Medulla oblongata (tissue), 1 donor: ENCODE data around the gene ATP9B.

Source experiments
- DNase-seq: peaks from one replicate; pipeline ENCODE4 v3.0.0-alpha.2; 2015; ENCODE audit errors: extremely low spot score

The ATP9B gene

GRCh38 chr18:79199691-79200374 lies 130.6 kb downstream of the ATP9B start:
- DNase-seq: no peak

GRCh38 chr18:79200546-79201268 lies 131.5 kb downstream of the ATP9B start:
- peak; percentile 68 for DNase-seq

DNA sequence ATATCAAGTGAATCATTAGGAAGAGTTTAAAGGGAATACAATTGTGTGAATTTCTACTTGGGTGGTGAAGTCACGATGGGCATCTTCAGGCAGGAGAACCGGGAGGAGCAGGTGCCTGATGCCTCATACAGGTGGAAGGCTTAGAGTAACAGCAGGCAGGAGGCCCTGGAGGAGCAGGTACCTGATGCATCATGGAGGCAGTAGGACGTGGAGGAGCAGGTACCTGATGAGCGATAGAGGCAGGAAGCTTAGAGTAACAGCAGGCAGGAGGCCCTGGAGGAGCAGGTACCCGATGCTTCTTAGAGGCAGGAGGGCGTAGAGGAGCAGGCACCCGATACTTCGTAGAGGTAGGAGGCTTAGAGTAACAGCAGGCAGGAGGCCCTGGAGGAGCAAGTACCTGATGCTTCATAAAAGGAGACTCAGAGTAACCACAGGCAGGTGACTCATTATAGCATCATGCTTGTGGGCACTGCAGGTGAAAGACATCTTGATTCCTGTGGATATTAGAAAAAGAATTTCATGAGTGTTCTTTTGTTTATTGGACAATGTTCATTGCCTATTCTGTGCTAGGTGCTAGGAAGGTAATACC lies 133.9 kb downstream of the ATP9B start:
- DNase-seq: no peak

DNA sequence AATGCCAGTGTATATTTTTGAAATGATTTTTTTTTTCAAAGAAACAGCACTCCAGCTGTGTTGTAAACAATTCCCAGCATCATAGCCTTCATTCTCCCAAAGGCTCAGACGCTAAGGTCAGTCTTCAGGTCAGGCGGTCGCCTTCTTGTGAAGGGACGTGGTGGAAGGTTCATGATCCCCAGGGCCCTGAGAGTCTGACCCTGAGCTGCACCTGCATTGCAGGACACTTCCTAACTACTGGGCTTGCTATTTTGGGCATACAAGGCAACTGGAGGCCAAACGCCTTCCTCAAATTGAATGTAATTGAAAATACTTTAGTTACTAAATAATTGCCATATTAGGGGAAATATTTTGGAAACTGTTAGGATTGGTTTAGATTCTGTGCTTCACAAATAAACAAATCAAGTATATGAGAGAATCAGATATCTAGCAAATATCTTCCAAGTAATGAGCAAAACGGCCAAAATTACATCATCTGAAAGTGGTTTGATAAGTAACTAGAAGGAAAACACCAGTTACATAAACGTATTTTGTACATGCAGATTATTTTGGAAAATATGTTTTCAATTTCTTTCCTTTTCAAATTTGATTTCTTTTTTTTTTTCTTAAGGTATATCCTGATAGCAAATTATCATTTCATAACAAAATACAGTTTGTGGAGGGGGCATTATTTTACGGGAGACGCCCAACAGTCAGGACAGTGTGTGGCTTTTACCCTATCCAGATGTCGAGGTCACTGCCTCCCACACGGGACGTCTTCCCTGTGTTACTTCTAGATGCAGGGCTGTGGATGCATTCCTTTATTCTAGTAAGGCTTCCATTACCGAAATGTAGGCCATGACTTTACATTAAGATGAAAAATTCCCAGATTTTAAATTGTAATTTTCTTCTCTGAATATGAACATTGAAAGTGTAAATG lies 136.0 kb downstream of the ATP9B start:
- DNase-seq: no peak

DNA sequence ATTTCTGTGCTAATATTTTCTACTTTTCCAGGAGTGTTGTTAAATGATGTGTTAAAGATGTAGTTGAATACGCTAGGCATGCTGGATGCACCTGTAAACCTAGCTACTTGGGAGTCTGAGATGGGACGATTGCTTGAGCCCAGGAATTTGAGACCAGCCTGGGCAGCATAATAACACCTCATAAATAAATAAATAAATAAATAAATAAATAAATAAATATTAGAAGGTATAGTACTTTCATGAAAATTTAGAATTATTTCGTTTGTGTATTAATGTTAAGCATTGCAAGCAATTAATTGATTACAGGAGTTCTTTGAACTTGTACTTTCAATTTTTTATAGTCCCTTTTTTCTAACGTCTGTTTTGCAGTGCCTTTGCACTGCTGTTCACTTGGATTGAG lies 137.2 kb downstream of the ATP9B start:
- DNase-seq: no peak

- no peak for DNase-seq
These were observed 139.7 kb downstream of the ATP9B start for GRCh38 chr18:79208906-79209305.

GRCh38 chr18:79210002-79210910 lies 141.1 kb downstream of the ATP9B start:
- DNase-seq: no peak

- no peak for DNase-seq
These were observed 142.7 kb downstream of the ATP9B start for GRCh38 chr18:79211844-79212243.

GRCh38 chr18:79214056-79214455 lies 144.9 kb downstream of the ATP9B start:
- no peak for DNase-seq

DNA sequence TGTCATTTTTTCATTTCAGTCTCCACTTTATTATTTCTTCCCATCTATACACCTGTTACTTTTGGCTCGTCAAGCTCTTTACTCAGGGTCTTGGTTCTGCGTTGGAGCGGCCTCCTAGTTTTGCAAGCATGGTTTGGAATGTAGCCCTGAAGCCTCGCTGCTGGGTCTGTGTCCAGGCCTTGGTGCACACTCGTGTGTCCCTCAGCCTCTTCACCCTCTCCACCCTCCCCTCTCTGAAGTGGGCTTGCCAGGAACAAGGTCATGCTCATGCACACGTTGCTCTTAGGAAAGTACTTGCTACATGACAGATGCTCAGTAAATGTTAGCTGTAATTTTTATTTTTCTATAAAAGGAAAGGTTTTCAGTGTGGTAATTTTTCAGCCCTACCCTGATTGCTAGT lies 147.0 kb downstream of the ATP9B start:
- DNase-seq: no peak

DNA sequence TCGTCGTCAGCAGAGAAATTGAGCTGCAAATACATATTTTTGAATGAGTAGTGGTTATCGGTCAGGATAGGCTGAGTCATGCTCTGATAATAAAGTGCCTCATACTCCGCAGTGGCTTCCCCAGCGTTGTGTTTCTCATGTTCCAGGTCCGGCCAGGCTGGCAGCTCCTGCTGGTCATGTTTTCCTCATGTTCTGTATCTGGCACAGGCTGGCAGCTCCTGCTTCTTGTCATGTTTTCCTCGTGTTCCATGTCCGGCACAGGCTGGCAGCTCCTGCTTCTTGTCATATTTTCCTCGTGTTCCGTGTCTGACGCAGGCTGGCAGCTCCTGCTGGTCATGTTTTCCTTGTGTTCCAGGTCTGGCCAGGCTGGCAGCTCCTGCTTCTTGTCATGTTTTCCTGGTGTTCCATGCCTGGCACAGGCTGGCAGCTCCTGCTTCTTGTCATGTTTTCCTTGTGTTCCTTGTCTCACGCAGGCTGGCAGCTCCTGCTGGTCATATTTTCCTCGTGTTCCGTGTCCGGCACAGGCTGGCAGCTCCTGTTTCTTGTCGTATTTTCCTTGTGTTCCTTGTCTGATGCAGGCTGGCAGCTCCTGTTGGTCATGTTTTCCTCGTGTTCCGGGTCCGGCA lies 148.9 kb downstream of the ATP9B start:
- peak; percentile 59 for DNase-seq

DNA sequence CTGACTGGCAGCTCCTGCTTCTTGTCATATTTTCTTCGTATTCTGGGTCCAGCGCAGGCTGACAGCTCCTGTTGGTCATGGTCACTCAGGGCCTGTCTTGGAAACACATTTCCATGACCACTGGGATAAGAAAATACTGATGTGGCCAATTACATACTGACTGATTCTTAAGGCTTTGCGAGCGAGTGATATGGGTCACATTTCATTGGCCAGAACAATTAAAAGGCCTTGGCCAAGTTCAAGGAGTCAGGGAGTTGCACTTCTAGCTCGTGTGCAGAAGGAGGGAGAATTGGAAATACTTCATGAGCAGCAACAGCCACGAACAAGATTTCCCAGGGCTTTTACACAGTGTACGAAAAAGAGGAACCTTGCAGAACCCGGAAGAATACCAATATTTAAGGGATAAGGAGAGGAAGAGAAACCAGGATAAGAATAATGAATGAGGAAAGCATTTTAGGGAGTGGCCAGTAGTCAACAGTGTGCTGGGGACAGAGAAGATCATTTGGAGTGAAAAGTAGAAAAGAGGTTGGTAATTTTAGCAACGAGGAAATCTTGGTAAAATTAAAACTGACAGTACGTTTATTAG lies 149.5 kb downstream of the ATP9B start:
- peak; percentile 44 for DNase-seq

DNA sequence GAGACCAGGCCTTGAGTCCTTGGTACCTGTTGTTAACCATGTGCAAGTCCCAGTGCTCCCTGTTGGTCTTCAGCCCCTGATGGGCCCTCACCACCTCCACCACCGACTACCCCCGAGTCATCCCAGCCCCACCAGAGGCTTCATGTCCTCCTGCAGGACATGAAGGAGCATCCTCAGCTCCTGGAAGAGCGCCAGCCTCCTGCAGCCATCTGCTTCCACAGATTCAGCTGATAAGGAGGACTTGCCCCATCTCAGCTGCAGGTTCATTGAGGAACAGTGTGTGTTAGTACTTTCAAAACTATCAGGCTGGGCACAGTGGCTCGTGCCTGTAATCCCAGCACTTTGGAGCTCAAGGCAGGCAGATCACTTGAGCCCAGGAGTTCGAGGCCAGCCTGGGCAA lies 151.9 kb downstream of the ATP9B start:
- DNase-seq: no peak

DNA sequence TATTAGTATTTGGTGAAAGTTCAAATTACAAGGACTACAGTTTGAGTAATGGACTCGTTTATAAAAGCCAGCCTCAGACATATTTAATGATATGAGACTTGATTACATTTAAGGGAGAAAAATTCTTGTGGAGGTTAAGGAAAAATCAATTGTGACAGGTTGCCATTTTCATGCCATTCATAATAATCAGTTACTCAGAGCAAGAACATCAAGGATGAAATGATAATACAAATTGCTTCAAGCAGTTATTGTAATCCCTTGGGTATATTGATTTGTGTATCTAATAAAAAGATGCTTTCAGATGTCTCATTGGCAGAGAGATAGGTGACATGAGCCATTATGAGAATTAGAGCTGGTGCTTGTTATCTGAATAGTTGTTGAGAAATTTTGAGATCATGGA lies 153.6 kb downstream of the ATP9B start:
- no peak for DNase-seq

GRCh38 chr18:79223431-79223830 lies 154.2 kb downstream of the ATP9B start:
- DNase-seq: no peak

GRCh38 chr18:79224381-79224780 lies 155.2 kb downstream of the ATP9B start:
- no peak for DNase-seq

GRCh38 chr18:79227621-79228020 lies 158.4 kb downstream of the ATP9B start:
- DNase-seq: no peak

DNA sequence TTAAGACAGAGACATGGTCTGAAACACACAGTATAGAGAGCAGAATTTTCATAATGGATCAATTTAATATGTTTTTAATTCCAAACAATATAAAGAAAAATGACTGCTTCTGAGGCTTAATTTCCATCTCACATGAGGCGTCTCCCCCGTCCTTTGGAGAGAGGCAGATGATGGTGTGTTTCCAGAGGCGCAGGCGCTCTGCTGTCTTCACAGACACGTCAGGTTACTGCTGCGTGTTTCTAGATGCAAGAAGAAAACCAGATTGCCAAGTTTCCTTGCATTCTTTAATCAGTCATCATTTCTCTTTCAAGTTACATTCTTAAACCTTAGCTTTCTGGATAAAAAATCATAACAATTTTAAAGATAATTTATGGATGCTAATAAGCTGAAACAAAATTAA lies 160.2 kb downstream of the ATP9B start:
- no peak for DNase-seq

GRCh38 chr18:79234438-79234837 lies 165.2 kb downstream of the ATP9B start:
- DNase-seq: no peak

DNA sequence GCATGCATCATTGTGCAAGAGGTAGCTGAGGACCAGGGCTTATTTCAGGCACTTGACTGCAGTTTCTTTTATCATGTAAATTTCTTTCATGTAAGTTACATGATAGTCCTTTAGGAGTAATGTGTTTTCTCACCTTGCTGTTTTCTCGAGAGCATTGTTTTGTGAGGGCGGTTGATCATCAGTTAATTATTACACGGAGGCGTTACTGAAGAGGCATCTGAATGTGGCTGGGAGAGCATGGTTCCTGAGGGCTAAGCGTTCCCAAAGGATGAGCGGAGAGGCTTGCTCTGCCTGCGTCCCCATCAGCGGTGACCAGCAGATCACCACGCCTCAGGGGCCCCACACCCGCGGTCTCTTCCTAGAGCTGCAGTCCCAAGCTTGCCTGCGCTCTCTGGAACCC lies 170.4 kb downstream of the ATP9B start:
- no peak for DNase-seq
